GM12892 (cell line): ENCODE data around the gene L3MBTL1.

Source experiments
- POLR2A ChIP-seq: IDR thresholded peaks from 2 replicates; pipeline ENCODE4 v1.6.1; 2011; ENCODE audit warnings: low read depth, low read length, control low read depth
- POLR2AphosphoS5 ChIP-seq: IDR thresholded peaks from 2 replicates; pipeline ENCODE4 v1.6.1; 2011; ENCODE audit warnings: low read depth, low read length, control low read depth
- TAF1 ChIP-seq: IDR thresholded peaks from 2 replicates; pipeline ENCODE4 v1.6.1; 2011; ENCODE audit warnings: low read depth, mild to moderate bottlenecking, control low read depth, low read length, borderline replicate concordance

- TF ChIP-seq POLR2A (no peak), POLR2AphosphoS5 (no peak), TAF1 (no peak)
Observed at GRCh38 chr20:43590036-43590391, 82.5 kb downstream of the L3MBTL1 start.
